HG03571 (cell line): Measurements from ENCODE around the gene NEK7.
A peak's percentile ranks its signal among the peaks of the same experiment; 100 is the strongest.

ENCODE experiments used
- ATAC-seq: cut with Tn5 transposase; IDR thresholded peaks from one replicate; pipeline ENCODE4 v1.9.1; 2021; ENCODE audit not compliant: unreplicated experiment

NEK7 gene

DNA sequence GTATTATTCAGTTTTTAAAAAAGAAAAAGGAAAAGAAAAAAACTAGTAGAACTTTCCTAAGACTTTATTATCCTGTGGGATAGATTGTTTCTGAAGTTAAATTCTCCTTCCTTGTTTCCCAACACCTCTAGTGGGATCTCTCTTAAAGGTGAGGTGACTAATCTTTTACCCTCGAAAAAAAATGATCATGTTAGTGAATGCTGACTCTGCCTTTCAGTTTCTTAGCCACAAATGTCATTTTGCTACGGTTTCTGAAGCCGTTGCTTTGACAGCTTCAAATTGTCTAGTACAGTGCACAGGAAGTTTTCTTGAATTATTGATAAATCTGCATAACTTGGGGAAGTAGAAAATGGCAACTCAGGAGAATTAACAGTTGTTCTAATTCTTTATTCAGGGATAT is 13.0 kb upstream of the NEK7 start:
- no peak for ATAC-seq

DNA sequence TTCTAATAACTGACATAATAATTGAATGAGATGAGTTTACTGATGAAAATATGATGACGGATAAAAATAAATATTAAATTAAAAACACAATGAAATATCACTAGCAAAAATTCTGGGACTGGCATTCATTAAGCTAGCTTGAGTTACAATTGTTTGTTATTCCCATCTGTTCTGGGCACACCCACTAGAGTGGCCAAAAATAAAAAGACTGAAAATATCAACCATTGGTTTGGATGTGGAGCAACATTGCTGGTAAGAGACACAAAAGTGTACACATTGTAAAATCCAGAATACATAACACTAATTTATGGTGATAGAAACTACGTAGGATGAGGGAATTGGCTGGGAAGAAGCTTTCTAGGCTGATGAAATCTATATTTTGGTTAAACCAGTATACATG is 9.6 kb upstream of the NEK7 start:
- ATAC-seq: no peak

DNA sequence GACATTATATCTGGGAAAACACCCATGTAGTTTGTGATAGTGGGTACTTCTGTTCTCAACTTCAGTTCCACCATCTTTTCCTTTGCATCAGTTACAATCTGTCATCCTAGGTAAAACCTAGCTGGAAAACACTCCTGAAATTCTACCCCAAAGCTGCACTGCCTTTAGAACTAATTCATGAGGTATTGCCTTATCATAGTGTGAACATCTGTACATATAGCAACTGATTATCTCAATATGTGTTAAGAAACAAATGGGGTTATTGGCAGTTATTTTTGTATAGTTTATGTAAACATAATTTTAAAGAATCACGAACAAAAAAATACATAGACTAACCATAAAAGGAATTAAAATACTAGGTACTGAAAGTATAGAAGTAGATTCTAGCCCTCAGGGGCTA is 6.4 kb upstream of the NEK7 start:
- no peak for ATAC-seq

DNA sequence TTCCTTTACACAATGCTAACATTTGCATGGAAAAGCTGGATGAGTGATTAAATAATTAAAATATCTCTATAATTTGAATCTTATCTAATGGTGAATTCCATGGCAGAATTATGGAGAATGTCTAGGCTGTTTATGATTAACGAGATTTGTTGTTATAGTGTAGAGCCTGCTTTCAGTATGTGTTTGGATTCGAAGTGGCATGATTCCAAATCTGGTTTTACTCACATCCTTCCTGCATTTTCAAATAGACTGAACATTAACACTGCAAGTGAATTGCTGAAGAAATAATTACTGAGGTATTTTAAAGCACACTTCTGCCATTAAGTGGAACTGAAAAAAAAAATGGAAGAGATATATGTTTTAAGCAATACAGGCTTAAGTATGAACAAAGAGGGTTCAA is 5.1 kb upstream of the NEK7 start:
- ATAC-seq: no peak

DNA sequence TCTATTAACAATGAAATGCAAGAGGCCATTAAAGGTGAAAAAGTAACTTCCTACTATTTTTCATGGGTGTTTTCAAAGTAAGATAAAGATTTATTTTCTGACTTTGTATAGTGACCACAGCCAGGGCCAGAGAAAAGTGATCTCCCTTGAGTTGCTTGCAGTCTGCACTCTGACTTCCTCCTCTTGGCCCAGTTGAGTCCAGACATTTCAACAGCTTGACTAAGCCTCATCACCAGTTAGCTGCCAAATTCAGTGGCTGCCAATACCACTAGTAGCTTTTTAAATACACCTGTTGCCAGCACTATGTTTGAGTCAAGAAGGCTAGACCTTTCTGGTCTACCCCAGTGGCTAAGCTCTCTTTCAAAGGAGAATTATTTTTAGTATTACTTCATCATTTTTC is 3.7 kb upstream of the NEK7 start:
- no peak for ATAC-seq

DNA sequence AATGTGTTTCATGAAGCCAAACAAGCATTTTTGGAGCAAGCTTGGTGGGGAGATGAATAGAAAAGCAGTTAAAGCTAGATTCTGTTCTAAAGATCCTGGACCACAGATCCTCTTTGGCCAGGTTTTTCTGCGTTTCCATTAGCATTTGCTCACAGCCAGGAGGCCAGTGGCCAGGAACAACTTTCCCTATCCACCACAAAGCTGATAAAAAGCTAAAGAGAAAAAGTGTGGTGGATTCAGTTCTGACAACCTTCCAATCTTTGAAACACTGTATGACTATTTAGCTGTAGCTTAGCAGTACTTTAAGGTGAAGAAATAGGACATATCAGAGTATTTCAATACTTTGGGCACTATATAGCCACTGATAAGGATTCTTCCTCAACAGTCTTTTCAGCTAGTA is 3.0 kb upstream of the NEK7 start:
- ATAC-seq: no peak

DNA sequence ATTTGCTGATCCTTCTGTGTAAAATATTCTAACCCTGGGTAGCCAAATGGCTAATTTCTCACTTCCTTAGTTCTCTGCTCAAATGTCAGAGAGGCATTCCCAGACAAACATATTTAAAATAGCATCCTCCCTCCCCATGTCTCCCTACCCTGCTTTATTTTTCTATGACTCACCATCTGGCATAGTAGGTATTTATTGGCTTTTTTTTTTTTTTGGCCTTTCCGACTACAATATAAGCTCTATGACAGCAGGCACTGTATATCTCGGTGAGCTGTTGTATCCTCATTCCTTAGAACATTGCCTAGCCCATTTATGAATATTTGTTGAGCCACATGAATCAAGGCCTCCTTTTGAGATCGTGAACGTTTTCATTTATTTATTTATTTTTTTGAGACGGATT is 1.5 kb upstream of the NEK7 start:
- ATAC-seq: no peak

DNA sequence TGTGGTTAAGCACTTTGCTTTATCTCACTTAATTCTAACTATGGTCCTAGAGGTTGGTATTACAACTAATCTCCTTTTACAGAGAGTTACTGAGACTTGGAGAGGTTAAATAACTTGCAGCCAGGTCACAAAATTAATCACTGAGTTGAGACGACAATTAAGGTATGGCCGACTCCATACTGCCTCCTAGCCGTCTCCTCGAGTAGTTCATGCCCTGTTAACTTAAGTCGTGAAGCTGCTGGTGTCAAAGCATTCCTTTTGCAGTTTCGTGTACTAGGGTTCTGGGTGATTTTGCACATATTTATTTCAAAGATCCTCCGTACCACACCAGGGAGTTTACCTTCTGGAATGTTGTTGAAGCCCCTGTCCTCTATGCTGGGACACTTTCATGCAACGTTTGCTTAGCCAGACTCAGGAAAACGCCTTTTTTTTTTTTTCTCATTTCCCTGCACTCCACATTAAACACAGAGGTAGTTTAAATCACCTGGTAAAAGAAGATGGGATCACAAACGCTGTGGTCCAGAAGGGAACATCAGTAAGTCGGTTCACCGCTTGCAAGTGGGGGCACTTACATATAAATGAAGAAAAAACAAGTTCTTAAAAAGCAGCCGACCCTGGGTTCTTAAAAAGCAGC is 570 bp upstream of the NEK7 start:
- peak; percentile 21 for ATAC-seq

DNA sequence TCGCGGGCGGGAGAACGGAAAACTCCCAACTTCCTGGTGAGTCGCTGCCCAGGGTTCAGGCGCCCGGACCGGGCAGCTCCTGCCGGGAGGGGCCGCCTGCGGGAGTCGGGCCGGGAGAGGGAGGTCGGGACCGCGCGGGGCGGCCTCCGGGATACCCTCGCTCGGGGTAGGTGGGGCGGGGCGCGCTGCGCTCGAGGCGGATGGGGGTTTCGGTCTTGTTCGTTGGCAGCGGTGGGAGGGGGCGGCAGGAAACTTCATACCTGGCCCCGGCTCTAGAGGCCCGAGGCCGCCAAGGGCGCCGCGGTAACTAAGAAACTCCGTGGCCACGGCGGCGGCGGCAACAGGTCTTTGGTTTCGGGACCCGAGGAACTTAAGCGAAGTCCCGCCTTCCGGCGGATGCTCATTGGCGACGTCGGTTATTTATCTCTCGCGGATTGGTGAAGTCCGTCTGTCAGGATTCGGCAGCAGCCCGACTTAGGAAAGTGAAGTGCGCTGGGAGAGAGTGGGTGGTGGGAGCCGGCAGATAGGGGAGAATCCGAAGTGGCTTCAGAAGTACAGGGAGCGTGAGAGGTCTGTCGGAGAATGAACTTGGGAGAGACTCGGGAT is 546 bp downstream of the NEK7 start:
- peak; percentile 43 for ATAC-seq

DNA sequence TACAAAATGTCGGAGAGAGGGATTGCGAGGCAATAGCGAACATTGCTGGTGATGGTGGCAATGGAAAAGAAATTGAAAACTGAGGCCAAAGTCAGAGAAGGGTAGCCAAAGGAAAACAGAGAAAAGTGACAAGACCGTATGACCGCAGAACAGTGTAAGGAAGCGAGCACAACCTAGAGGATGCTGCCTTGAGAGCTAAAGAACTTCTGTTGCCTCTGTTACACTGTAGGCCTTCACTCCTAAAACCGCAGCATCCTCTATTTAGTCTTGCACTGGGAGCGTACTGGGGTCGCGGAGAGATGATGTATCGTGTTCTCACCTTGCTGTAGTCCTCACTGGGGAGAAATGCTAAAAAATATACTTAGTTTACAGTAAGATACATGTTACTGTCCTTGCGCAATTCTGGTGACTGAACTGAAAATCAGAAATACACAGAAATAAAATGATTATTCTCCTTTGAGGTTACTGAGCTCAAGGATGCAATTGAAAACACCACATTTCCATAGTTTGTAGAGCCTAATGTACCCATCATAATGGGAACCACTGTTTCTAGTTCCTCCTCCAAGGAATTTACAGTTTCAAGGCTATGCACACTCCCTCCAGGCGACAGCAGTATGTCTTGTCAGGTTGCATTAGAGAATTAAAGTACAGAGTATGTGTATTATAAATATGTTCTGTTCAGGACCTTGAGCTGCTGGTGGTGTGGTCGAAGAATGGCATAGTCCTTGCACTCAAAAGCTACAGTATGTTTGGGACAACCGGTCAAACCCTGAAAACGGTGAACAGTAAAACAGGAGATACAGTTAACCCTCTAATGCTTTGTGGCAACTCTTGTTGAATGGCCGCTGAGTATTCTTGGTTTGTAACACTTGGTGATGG is 1.3 kb downstream of the NEK7 start:
- ATAC-seq: no peak

DNA sequence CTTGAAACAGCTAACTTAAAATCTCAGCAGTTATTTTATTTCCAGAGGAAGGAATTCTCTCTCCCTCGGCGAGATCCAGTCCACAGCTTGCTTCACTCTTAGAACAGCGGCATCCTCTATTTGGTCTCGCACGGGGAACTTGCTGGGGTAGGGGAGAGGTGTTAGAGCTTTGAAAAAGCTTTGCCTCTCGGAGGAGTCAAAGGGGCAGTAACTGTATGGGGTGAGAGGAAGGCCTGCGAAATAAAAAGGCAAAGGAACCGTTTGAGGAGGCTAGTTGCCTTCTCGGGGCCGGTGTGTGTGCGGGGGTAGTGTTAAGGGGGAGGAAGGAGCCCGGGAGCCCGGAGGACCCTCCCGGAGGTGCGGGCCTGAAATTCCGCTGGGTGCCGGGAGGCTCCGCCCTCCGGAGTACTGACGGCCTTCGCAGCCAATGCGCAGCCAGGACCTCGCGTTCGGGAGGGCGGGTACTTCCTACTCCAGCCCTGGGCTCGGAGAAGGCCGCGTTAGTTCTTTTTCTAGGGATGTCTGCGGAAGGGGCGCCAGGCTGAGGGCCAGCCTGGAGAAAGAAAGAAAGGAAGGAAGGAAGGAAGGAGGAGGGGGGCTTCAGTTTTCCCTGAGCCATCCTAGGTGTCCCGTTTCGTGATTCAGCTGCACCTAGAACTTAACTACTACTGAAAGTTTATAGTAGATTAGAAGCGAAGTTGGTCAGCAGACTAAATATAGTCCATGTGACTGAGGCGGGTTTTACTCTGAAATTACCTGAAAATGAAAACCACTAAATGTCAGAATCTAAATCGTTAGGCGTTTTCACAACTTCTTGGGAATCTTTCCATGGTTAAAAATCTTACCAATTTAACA is 2.2 kb downstream of the NEK7 start:
- peak; percentile 60 for ATAC-seq

DNA sequence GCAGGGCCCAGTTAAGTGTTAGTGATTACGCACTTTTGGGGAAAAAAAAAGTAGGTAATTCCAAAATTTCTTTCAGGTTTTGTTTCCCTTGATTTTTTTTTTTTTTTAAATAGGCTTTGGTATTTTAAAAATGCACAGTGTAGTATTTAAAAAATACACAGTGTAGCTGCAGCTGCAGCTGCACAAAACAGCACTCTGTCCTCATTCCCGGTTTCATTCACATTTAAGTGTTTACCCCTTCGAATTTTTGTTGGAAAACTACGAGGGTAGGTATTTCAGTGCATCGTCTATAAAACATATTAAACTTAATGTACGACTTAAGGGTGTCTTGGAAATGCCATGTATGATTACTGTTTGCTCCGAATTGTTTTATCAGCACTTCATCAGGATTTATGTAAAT is 3.4 kb downstream of the NEK7 start:
- ATAC-seq: no peak

DNA sequence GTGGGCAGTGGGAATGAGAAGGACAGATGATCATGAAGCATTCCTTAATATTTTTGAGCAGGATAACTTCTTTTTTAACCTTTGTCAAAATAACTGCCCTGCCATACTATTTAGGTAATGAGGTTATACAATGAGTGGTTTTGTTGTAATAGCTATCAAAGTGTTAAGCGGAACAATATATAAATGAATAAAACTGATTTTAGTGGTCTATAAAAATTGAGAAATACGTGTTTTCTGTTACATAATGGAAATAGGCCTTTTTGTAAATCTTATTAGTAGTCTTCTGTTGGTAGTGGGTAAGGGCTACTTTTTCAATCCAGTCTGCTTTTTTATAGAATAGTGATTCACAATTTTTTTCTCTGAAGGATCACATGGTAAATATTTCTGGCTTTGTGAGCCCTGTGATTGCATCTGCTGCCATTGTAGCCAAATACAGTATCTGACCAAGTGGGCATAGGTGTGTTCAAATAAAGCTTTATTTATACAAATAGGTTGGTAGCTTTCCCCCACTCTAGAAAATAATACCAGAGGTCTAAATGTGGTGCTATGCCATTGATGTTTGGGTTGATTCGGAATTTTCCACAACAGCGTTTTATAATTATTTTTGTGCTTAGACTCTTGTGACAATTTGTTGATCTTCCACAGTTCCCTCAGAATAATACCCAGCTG is 4.3 kb downstream of the NEK7 start:
- no peak for ATAC-seq

DNA sequence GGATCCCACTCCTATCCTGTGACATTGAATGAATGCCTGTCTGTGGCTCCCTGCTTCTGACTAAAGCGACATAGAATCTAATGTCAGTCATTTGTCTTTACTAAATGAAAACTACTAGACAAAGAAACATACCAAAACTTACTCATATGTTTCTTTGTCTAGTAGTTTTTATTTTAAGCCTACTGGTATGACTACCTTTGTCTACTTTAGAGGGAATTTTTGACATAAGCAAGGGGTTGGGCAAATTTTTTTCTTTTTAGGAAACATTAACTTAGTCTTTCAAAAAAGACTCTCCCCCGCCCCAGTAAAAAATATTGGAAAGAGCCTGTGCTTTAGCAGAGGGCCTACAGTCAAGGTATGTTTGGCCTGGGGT is 4.9 kb downstream of the NEK7 start:
- ATAC-seq: no peak

DNA sequence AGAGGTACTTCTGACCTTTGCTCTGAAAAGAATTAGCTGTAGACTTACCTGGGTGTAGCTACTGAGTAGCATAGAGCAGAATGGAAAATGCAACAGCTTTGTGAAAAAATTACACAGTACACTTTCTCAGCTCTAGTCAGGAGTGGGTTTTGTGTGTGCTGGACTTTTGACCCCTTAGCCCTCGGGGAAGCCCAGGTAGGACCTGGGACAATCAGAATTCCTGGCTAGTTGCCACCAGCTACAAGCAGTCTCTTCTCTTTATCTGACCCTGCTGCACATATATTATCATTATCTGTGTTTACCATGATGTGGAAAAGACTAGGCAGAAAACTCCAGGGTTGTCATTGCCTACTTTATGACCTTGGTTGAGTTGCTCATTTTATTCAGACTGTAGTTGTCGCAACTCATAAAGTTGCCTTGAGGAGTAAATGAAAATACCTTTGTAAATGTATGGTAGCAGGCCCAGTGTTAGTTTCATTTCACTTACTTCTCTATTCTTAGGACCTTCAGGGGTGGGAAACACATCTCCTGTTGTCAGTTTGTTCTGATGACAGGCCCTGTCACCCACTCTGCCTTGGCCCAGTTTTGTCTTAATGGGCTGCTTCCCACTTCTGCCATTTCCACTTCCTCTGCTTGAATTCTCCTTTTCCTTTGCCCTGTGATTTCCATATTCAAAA is 5.4 kb downstream of the NEK7 start:
- ATAC-seq: no peak

DNA sequence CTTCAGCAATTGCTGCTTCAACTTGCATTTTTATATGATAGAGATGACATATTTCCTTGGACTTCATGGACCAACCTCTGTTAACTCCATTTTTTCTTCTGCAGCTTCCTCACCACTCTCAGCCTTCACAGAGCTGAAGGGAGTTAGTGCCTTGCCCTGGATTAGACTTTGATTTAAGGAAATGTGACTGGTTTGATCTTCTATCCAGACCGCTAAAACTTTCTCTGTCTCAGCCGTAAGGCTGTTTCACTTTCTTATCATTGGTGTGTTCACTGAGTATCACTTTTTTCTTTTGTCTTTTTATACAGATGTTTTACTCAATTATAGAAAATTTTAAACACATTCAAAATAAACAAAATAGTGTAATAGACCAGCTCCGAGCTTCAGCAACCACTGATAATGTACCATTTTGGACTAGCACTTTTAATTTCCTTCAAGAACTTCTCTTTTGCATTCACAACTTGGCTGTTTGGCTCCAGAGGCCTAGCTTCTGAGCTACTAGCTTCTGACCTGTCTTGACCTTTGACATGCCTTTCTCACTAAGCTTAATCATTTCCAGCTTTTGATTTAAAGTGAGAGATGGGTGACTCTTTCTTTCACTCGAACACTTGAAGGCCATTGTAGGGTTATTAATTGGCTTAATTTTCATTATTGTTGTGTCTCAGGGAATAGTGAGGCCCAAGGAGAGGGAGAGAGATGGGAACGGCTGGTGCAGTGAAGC is 9.3 kb downstream of the NEK7 start:
- peak; percentile 32 for ATAC-seq

DNA sequence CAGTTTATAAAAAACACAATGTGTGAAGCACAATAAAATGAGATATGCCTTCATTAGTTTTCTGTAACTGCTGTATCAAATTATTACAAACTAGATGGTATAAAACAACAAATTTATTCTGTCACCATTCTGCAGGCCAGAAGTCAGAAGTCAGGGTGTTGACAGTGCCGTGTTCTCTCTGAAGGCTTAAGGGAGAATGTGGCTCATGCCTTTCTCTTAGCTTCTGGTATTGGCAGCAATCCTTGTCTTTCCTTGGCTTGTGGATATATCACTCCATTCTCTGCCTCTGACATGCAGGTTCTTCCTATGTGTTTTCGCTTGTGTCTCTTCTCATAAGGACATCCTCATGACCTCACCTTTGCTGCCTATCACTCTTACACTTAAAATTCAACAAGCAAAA is 10.1 kb downstream of the NEK7 start:
- no peak for ATAC-seq

DNA sequence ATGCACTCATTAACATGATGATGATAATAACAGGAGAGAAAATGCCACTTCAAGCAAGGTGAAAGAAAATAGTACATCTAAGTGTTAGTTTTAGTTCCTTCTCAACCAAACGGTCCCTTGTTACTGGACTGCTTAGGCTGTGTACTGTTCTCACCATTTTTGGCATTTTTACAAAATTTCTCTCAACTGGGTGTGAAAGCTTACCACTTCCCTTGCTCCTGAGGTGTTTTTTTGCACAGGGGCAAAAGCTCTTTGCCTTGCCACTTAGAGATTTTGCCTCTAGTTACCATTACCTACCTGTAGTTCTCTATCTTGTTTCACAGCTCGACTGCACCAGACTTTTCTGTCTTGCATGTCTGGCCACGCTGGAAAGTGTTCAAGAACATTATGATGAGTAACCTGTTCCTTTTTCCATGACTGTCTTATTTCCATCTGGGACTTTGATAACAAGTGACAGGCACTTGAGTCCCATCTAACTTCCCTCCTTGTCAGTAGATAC is 10.7 kb downstream of the NEK7 start:
- ATAC-seq: peak; percentile 58

DNA sequence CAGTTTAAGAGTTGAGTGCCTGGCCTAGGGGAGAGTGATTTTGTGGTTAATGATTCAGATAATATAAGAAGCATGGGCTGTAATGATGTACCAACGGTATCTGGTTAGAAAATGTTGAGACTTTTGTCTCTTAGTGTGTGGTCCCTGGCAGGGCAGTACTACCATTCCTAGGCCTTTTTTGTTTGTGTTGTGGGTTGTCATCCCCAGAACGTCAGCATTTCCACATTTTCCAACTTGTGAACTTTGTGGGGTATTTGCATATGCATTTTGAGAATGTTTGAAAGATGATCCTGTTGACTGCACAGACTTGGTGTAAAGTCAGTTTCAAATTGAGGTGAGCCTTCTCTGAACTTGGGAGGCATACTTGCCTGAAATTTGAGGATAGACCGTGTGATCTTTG is 11.4 kb downstream of the NEK7 start:
- peak; percentile 26 for ATAC-seq
